Fibroblast of lung (primary cell): ENCODE data around the gene ARID1B.

Source experiments
- EZH2 ChIP-seq: IDR thresholded peaks from 2 replicates; pipeline ENCODE4 v1.5.1; 2012; ENCODE audit warnings: low read length, control low read depth, mild to moderate bottlenecking; ENCODE audit errors: missing control alignments
- TF ChIP-seq, protein P1 (sequence below), 2 donors: IDR thresholded peaks in 1 of 2; conservative IDR thresholded peaks in 1 of 2; 1 replicate in 1 of 2; 2 replicates in 1 of 2; pipeline ENCODE4 v1.5.1; 2011 to 2012; ENCODE audit warnings: low read length in 2 of 2, control low read depth in 1 of 2, inconsistent platforms in 1 of 2, low read depth in 1 of 2, mild to moderate bottlenecking in 1 of 2

DNA sequence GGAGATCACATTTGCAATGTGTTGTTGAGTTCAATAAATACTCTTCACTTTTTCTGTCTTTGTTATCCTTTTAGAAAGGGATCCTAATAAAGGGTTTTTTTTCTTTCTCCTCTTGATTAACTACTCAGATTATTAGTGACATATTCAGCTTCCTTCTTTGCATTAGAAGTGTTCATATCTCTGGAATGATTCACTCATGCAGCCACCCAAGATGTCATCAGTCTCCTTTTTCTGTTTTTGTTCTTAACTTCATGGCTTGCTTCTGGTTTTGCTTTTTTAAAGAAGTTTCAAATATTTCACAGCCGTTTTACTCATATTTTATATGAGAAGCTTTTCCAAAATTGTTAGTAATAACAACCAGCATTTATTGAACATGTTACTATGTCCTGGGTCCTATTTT lies 358.5 kb downstream of the ARID1B start:
- TF ChIP-seq, protein P1, sequence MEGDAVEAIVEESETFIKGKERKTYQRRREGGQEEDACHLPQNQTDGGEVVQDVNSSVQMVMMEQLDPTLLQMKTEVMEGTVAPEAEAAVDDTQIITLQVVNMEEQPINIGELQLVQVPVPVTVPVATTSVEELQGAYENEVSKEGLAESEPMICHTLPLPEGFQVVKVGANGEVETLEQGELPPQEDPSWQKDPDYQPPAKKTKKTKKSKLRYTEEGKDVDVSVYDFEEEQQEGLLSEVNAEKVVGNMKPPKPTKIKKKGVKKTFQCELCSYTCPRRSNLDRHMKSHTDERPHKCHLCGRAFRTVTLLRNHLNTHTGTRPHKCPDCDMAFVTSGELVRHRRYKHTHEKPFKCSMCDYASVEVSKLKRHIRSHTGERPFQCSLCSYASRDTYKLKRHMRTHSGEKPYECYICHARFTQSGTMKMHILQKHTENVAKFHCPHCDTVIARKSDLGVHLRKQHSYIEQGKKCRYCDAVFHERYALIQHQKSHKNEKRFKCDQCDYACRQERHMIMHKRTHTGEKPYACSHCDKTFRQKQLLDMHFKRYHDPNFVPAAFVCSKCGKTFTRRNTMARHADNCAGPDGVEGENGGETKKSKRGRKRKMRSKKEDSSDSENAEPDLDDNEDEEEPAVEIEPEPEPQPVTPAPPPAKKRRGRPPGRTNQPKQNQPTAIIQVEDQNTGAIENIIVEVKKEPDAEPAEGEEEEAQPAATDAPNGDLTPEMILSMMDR (conservative IDR thresholded peaks at IDR 0.05 in 1 of 2, IDR thresholded peaks at IDR 0.05 in 1 of 2; ENCODE audit: low read depth in 1 of 2, low read length in 2 of 2): no peak
- TF ChIP-seq EZH2: no peak
